Stimulated activated CD8-positive, alpha-beta memory T cell treated with anti-CD3 and anti-CD28 coated beads, Interleukin-7, amount 100 ng/mL, for 1 hour (primary cell): Measurements from ENCODE around the gene ASB5.
"Not testable (repeated sequence)": the region's sequence is repeated elsewhere in the genome, so short reads cannot be mapped to it uniquely, and the experiment has no call there.

Source experiments
- DNase-seq, 2 donors: peaks; one replicate each; pipeline ENCODE4 v3.0.0-alpha.2; 2020; ENCODE audit warnings: low read depth in 2 of 2

Gene ASB5

DNA sequence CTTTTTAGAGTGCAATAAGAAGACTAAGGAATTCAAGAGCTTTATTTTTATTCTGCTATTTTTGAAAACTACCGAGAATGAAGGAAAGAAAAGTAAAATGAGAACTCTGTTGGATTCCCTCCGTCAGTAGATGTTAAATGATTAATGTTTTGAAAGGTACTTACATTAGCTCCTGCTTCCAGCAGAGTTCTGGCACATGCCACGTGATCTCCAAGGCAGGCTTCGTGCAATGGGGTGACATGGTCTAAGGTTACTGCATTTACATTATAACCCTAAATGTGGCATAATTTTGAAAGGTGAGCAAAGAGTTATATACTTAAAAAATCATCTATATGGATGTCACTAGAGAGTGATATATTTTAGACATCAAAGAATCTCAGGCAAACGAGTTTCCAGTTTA lies 46.9 kb downstream of the ASB5 start:
- no peak for DNase-seq

DNA sequence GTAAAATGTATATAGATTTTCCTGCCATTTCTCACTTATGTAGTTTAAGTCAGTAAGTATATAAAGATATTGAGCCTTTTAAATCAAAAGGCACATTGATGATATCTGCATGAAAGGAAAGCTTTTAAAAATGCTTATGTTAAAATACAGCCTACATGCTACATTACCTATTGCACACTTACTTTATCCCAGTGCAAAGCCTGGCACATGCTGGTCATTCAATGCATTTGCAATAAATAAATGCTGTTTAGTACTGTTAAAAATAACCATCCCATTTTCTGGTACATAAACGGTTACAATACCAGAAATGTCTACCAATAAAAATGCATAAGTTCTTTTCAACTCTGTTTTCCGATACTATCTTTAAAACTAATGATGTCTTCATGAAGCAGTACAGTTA lies 51.5 kb downstream of the ASB5 start:
- DNase-seq, result no peak

DNA sequence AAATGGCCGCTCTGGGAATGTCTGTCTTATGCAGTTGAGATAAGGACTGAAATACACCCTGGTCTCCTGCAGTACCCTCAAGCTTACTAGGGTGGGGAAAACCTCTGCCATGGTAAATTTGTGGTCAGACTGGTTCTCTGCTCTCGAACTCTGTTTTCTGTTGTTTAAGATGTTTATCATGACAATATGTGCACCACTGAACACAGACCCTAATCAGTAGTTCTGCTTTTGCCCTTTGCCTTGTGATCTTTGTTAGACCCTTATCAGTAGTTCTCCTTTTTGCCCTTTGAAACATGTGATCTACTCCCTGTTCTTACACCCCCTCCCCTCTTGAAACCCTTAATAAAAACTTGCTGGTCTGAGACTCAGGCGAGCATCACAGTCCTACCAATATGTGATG lies 56.7 kb downstream of the ASB5 start:
- not testable (repeated sequence) for DNase-seq

GRCh38 chr4:176210579-176211296 lies 58.3 kb downstream of the ASB5 start:
- DNase-seq, result no peak

DNA sequence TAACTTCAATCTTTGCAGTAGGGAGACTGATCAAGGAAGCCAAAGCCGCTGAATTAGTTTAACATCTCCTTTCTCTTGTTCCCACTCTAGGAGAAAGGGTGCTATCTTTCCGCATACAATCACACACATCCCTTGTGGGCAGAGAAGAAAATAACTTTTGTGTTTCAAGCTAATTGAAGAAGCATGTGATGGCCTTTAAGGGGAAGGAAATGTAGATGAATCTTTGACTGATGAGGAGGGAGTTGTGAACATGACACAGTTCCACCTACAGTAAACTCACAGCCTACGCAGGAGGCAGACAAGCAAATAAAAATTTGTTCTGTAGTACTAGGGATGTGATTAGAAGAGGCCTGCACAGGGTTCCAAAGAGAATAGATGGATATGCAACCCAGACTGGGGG lies 58.9 kb downstream of the ASB5 start:
- no peak for DNase-seq

GRCh38 chr4:176209535-176209934 lies 59.5 kb downstream of the ASB5 start:
- DNase-seq, result no peak

- DNase-seq, result no peak
Observed at GRCh38 chr4:176207839-176208238, 61.2 kb downstream of the ASB5 start.

GRCh38 chr4:176205299-176205698 lies 63.7 kb downstream of the ASB5 start:
- no peak for DNase-seq

- DNase-seq, result no peak
Observed at GRCh38 chr4:176198316-176198903, 70.6 kb downstream of the ASB5 start.

GRCh38 chr4:176195184-176195978 lies 73.6 kb downstream of the ASB5 start, which contains the start of gene SPATA4:
TSS of gene SPATA4 (minus strand) at chr4:176195585. CDS start at chr4:176195562, 23 bp downstream.
- DNase-seq, result peak; percentile 90 to 91

GRCh38 chr4:176193938-176194337 lies 75.1 kb downstream of the ASB5 start:
- DNase-seq, result no peak

GRCh38 chr4:176193126-176193525 lies 75.9 kb downstream of the ASB5 start:
- no peak for DNase-seq

DNA sequence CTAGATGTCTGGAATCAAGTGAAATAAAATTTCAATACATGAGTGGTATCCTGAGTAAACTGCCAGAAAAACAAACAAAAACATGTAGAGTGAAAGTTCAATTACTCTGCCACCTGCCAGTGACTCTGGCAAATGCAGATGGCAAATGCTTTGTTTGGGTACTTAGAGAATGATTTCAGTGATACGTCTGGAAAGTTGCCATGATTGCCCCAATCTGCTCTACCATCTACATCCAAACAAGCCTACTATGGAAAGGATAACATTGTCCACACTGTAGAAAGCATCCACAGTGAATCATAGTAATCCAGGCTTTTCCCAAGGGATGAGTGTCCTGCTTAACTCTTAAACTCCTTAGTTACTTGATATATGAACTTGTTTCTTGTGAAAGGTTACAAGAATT lies 77.0 kb downstream of the ASB5 start:
- DNase-seq, result no peak

DNA sequence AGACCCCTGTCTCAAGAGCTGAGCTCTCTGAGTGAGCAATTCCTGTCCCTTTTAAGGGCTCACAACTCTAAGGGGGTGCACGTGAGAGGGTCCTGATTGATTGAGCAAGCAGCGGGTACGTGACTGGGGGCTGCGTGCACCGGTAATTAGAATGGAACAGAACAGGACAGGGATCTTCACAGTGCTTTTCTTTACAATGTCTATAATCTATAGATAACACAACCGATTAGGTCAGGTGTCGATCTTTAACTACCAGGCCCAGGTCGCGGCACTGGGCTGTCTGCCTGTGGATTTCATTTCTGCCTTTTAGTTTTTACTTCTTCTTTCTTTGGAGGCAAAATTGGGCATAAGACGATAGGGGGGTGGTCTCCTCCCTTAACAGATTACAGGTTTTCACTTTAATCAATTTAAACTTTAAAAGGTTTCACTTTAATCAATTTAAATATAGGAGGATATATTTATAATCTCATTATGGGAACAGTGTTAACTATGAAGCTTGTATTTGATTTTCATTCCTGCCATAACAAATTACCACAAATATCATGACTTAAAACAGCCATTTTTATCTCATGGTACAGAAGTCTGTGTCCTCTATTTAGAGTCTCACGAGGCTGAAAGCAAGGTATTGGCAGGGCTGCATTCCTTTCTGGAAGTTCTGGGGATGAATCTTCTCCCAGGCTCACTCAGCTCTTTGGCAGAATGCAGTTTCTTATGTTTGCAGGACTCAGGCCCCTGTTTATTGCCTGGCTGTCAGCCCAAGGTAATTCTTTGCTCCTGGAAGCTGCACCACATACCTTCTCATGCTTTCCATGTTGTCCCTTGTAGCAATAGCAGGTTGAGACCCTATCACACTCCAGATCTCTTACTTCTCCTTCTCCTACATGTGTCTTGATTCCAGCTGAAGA lies 78.9 kb downstream of the ASB5 start:
- no peak for DNase-seq

- DNase-seq, result no peak
Observed at GRCh38 chr4:176188654-176189053, 80.4 kb downstream of the ASB5 start.

GRCh38 chr4:176187624-176188023 lies 81.4 kb downstream of the ASB5 start:
- DNase-seq, result no peak

DNA sequence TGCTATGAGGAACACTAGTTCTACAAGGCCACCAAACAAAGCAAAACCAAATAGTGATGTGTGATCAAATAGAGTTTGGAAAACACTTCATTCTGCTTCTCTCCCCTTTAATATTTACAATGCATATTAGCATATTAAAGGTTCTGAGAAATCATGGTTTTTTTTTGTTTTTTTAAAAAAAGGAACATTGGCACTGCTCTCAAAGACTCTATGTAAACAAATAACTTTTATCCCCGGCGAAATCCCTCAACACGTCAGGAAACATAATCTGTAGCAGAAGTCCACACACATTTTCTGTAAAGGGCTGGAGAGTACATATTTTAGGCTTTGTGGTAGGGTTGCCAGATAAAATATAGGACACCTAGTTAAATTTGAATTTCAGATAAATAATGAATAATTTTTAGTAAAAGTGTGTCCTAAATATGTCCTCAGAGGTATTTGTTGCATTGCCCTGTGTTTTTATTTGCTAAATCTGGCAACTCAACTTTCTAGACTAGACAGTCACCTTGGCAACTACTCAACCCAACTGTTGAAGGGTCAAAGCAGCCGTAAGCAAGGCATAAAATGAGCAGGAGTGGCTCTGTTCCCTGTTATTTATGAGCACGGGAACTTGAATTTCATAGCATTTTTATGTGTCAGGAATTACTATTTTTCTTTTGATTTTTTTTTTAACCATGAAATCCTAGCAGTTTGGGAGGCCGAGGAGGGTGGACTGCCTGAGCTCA lies 82.2 kb downstream of the ASB5 start:
- DNase-seq, result no peak

- no peak for DNase-seq
Observed at GRCh38 chr4:176186067-176186466, 83.0 kb downstream of the ASB5 start.

DNA sequence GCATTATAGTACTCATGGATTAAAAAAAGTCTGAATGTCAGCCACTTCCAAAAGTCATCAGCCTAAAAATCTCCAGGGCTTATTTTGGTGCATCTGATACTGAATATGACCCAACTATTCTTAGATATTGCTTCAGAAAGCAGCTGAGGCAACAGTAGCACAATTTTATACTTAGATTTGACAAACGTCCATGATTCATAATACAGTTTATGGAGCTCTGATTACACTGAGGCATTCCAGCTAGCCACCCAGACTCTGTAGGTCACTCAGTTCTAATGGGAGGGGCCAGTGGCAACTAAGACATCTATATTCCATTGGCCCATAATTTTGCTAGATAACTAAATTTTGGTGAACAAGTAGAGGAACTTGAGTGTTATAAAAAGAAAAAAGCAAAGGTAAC lies 84.0 kb downstream of the ASB5 start:
- no peak for DNase-seq
